Neural cell (in vitro differentiated cells): ENCODE data around the gene AHNAK2.

Experiments
- EP300 ChIP-seq: fragments of 450-650 bp; conservative IDR thresholded peaks from 2 replicates; pipeline ENCODE4 v1.6.1; 2014; ENCODE audit warnings: antibody characterized with exemption, mild to moderate bottlenecking, moderate library complexity; ENCODE audit not compliant: poor library complexity, severe bottlenecking
- EZH2 ChIP-seq: fragments of 200-600, 300-800 bp; shearing (Covaris generic), sonication (generic); IDR thresholded peaks from 2 replicates; pipeline ENCODE4 v1.6.1; 2014; ENCODE audit warnings: antibody characterized with exemption, low read length, borderline replicate concordance, mild to moderate bottlenecking; ENCODE audit not compliant: insufficient read depth, poor library complexity, severe bottlenecking
- POLR2AphosphoS5 ChIP-seq: IDR thresholded peaks from 2 replicates; pipeline ENCODE4 v1.6.1; 2012
- RAD21 ChIP-seq: fragments of 450-650 bp; conservative IDR thresholded peaks from 2 replicates; pipeline ENCODE4 v1.6.1; 2014; ENCODE audit warnings: antibody characterized with exemption, mild to moderate bottlenecking, moderate library complexity
- TF ChIP-seq, protein P1 (sequence below): fragments of 450-650 bp; IDR thresholded peaks from 2 replicates; pipeline ENCODE4 v1.5.1; 2014; ENCODE audit warnings: antibody characterized with exemption, mild to moderate bottlenecking, moderate library complexity; ENCODE audit not compliant: poor library complexity, severe bottlenecking
- TF ChIP-seq, protein P2 (sequence below): IDR thresholded peaks from 2 replicates; pipeline ENCODE4 v1.6.1; 2012; ENCODE audit warnings: borderline replicate concordance

- TF ChIP-seq, protein P1, sequence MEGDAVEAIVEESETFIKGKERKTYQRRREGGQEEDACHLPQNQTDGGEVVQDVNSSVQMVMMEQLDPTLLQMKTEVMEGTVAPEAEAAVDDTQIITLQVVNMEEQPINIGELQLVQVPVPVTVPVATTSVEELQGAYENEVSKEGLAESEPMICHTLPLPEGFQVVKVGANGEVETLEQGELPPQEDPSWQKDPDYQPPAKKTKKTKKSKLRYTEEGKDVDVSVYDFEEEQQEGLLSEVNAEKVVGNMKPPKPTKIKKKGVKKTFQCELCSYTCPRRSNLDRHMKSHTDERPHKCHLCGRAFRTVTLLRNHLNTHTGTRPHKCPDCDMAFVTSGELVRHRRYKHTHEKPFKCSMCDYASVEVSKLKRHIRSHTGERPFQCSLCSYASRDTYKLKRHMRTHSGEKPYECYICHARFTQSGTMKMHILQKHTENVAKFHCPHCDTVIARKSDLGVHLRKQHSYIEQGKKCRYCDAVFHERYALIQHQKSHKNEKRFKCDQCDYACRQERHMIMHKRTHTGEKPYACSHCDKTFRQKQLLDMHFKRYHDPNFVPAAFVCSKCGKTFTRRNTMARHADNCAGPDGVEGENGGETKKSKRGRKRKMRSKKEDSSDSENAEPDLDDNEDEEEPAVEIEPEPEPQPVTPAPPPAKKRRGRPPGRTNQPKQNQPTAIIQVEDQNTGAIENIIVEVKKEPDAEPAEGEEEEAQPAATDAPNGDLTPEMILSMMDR: no peak
- TF ChIP-seq EP300 (no peak), EZH2 (no peak), RAD21 (no peak), POLR2AphosphoS5 (no peak)
- TF ChIP-seq, protein P2, sequence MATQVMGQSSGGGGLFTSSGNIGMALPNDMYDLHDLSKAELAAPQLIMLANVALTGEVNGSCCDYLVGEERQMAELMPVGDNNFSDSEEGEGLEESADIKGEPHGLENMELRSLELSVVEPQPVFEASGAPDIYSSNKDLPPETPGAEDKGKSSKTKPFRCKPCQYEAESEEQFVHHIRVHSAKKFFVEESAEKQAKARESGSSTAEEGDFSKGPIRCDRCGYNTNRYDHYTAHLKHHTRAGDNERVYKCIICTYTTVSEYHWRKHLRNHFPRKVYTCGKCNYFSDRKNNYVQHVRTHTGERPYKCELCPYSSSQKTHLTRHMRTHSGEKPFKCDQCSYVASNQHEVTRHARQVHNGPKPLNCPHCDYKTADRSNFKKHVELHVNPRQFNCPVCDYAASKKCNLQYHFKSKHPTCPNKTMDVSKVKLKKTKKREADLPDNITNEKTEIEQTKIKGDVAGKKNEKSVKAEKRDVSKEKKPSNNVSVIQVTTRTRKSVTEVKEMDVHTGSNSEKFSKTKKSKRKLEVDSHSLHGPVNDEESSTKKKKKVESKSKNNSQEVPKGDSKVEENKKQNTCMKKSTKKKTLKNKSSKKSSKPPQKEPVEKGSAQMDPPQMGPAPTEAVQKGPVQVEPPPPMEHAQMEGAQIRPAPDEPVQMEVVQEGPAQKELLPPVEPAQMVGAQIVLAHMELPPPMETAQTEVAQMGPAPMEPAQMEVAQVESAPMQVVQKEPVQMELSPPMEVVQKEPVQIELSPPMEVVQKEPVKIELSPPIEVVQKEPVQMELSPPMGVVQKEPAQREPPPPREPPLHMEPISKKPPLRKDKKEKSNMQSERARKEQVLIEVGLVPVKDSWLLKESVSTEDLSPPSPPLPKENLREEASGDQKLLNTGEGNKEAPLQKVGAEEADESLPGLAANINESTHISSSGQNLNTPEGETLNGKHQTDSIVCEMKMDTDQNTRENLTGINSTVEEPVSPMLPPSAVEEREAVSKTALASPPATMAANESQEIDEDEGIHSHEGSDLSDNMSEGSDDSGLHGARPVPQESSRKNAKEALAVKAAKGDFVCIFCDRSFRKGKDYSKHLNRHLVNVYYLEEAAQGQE: no peak
Measured at GRCh38 chr14:105014631-105015030, 36.5 kb upstream of the AHNAK2 start.
